AG10803 (cell line): ENCODE results near the gene BRWD1.
A peak's percentile ranks its signal among the peaks of the same experiment; 100 is the strongest.

ENCODE experiments used
- DNase-seq: peaks from one replicate; pipeline ENCODE4 v3.0.0; 2010; ENCODE audit warnings: low read depth
- H3K4me3 ChIP-seq: 2 replicates; pipeline ENCODE4 v1.5.1; 2011; ENCODE audit warnings: mild to moderate bottlenecking, low read length, control low read depth
- TF ChIP-seq, protein P1 (sequence below): conservative IDR thresholded peaks from 2 replicates; pipeline ENCODE4 v1.5.1; 2011; ENCODE audit warnings: mild to moderate bottlenecking, low read length, control low read depth, inconsistent platforms

BRWD1 gene

DNA sequence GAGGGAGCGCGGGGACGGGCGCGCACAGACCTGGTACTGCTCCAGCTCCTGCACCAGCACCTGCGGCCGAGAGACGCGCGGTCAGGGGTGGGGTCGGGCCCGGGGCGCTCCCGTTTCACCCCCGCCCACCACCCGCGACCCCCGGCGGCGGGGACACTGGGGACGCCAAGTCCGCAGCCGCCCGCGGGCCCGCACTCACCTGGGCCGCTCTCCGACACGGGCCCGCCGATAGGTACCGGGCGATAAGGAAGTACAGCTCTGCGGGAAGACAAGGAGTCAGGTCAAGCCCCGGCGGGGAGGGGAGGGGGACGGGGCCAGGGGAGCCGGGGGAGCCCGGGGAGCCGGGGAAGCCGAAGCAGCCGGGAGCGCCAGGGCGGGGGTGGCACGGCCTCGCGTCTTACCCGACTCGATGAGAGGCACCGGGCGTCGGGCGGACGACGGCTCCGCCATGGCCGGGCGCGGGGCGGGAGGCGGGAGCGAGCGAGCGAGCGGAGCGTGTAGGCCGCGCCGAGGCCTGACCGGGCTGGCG, 326 bp downstream of the BRWD1 start:
- peak overlapping the region; percentile 78 for H3K4me3 ChIP-seq
- TF ChIP-seq, protein P1, sequence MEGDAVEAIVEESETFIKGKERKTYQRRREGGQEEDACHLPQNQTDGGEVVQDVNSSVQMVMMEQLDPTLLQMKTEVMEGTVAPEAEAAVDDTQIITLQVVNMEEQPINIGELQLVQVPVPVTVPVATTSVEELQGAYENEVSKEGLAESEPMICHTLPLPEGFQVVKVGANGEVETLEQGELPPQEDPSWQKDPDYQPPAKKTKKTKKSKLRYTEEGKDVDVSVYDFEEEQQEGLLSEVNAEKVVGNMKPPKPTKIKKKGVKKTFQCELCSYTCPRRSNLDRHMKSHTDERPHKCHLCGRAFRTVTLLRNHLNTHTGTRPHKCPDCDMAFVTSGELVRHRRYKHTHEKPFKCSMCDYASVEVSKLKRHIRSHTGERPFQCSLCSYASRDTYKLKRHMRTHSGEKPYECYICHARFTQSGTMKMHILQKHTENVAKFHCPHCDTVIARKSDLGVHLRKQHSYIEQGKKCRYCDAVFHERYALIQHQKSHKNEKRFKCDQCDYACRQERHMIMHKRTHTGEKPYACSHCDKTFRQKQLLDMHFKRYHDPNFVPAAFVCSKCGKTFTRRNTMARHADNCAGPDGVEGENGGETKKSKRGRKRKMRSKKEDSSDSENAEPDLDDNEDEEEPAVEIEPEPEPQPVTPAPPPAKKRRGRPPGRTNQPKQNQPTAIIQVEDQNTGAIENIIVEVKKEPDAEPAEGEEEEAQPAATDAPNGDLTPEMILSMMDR, result no peak
- no peak for DNase-seq

DNA sequence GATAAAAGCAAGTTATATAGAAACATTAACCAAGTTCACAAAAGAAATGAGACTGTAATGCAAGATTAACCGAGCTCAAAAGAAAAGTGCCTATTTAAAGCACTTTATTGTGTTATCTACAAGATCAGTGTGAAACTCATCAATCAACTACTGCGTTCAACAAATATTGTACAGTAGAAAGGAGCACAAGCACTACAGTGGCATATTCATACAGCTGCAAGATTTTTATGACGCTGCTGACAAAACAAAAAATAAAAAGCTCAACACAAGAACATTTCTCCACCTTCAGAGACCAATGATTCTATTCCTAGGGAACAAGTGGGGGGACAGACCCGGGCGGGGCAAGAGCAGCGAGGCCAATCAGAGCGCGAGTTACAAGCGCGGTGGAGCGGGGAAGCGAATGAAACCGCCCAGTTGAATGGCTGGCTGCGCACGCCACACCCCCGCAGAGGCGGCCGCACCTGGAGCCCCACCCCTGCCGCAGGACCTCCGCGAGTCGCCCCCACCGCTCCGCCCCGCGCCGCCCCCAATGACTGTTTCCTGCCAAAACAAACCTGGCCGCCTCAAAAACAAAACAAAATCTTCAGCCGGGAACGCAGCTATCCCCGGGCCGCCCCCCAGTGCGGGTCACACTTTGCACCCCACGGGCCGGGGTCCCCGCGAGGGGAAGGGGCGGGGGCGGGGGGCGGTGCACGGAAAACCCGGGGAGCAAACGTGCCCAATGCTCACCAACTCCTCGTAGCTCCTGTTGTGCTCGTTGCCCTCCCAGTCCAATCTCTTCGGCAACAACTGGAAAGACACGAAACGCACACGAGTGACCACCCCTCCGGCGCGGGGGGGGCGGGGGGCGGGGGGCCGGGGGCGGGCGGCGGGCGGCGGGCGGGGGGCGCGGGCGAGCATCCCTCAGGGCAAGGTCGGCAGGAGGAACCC, 1.1 kb downstream of the BRWD1 start:
- DNase-seq, result peak; percentile 85
- H3K4me3 ChIP-seq, result peak overlapping the region; percentile 78
- TF ChIP-seq, protein P1, result no peak

DNA sequence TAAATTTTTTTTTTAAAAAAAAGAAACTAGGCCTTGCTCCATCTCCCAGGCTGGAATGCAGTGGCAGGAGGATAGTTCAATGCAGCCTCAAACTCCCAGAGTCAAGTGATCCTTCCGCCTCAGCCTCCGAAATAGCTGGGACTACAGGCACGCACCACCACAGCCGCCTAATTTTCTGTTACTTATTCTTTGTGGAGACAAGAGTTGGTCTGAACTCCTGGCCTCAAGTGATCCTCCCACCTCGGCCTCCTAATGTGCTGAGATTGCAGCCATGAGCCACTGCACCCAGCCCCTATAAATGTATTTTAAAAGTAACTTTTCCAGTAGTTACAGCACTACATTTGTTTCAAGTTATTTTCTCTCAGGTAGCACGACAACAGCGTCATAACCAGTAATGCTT, 2.3 kb downstream of the BRWD1 start:
- no peak for DNase-seq
- TF ChIP-seq, protein P1, result no peak
- H3K4me3 ChIP-seq, result no peak overlapping the region

DNA sequence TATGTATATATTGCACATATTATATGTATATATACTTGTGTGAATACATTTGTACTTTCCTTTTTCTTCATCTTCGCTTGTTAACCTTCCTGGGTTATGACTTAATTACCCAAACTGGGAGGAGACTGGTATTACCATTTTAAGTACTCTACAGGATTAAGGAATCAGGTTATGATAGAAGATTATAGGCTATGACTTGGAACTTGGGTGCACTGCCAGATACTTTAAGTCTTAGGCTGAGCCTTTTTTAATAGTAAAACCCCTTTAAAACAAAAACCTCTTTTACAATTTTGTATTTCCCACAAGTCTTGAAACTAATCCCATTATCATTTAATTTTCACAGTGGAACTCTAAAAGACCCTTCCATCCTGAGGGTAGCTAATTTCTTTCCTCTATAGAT, 6.0 kb downstream of the BRWD1 start:
- no peak overlapping the region for H3K4me3 ChIP-seq
- TF ChIP-seq, protein P1, result no peak
- no peak for DNase-seq

DNA sequence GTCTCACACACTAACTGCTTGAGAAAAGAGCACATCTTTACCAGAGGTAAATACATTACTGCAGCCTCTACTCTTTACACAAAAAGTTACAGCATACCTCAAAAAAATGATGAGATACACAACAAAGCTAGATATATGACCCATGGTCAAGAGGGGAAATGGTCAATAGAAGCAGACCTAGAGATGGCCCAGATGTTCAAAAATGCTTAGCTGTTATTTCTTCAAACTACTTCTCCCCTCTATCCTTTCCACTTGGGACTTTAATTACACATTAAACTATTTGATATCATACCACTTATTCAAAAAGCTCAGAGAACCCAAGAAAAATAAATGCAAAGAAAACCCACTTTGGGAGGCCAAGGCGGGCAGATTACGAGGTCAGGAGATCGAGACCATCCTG, 12.8 kb downstream of the BRWD1 start:
- DNase-seq, result no peak
- H3K4me3 ChIP-seq, result no peak overlapping the region

DNA sequence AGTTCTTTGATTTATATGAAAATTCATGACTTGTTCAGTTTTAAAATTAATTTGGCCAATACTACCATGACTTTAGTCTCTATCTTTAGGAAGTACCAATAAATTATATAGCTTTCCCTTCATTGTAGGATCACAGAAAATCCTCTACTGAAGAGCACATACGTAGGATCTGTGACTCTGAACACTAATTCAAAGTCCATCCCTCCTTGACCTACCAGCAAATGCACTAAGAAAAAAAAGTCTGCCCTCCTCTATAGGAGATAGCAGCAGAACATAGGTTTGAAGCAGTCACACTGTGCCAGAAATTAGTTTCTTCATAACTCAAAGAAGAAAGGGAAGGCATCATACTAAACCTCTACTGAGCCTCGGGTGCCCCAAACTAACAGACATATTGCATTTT, 16.5 kb downstream of the BRWD1 start:
- no peak overlapping the region for H3K4me3 ChIP-seq
- DNase-seq, result no peak
- TF ChIP-seq, protein P1, result no peak

More for the DNA sequence above, 12.8 kb downstream of the BRWD1 start:
- TF ChIP-seq, protein P1, result no peak

DNA sequence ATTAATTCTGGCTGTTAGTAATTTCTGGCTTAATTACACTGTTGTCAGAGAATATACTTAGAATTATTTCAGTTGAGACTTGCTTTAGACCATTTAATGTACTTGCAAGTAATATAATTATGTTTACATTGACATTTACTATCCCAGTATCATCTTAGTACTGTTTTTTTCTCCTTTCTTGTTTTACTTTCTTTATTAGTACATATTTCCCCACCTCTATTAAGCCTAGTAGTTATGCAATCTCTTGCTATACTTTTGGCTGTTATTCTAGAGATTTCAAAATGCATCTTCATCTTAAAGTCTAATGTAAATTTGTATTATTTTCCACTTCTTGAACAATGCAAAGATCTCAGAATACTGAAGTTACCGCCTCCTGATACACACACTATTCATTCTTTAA, 24.4 kb downstream of the BRWD1 start:
- H3K4me3 ChIP-seq, result no peak overlapping the region
- no peak for DNase-seq
- TF ChIP-seq, protein P1, result no peak
